ENCODE results near the gene LPAR1.

LPAR1 gene

GRCh38 chr9:111068771-111069170, 30.5 kb upstream of the LPAR1 start:
- no peak overlapping the region for H3K4me3 ChIP-seq (replicated peaks in 1 of 2; ENCODE audit: low read depth in 2 of 2, low read length in 2 of 2)
- TF ChIP-seq CTCF (IDR thresholded peaks at IDR 0.05; ENCODE audit: low read depth, low read length): no peak
- DNase-seq (ENCODE audit: low read depth in 2 of 2): peak in 1 of 2 donors; percentile 7

- no peak for TF ChIP-seq CTCF (IDR thresholded peaks at IDR 0.05; ENCODE audit: low read depth, low read length)
- H3K4me3 ChIP-seq (replicated peaks in 1 of 2; ENCODE audit: low read depth in 2 of 2, low read length in 2 of 2): no peak overlapping the region
- no peak for DNase-seq (ENCODE audit: low read depth in 2 of 2)
These were observed 30.1 kb upstream of the LPAR1 start for GRCh38 chr9:111068383-111068730.

- DNase-seq (ENCODE audit: low read depth in 2 of 2): peak in 1 of 2 donors; percentile 49
- TF ChIP-seq CTCF (IDR thresholded peaks at IDR 0.05; ENCODE audit: low read depth, low read length): no peak
- H3K4me3 ChIP-seq (replicated peaks in 1 of 2; ENCODE audit: low read depth in 2 of 2, low read length in 2 of 2): no peak overlapping the region
These were observed 28.2 kb upstream of the LPAR1 start for GRCh38 chr9:111066468-111066867.

- no peak for DNase-seq (ENCODE audit: low read depth in 2 of 2)
- no peak for TF ChIP-seq CTCF (IDR thresholded peaks at IDR 0.05; ENCODE audit: low read depth, low read length)
- no peak overlapping the region for H3K4me3 ChIP-seq (replicated peaks in 1 of 2; ENCODE audit: low read depth in 2 of 2, low read length in 2 of 2)
These were observed 27.1 kb upstream of the LPAR1 start for GRCh38 chr9:111065414-111065813.

- no peak overlapping the region for H3K4me3 ChIP-seq (replicated peaks in 1 of 2; ENCODE audit: low read depth in 2 of 2, low read length in 2 of 2)
- DNase-seq (ENCODE audit: low read depth in 2 of 2): no peak
- no peak for TF ChIP-seq CTCF (IDR thresholded peaks at IDR 0.05; ENCODE audit: low read depth, low read length)
These were observed 26.0 kb upstream of the LPAR1 start for GRCh38 chr9:111064160-111064837.

GRCh38 chr9:111063332-111063731, 25.1 kb upstream of the LPAR1 start:
- TF ChIP-seq CTCF (IDR thresholded peaks at IDR 0.05; ENCODE audit: low read depth, low read length): no peak
- H3K4me3 ChIP-seq (replicated peaks in 1 of 2; ENCODE audit: low read depth in 2 of 2, low read length in 2 of 2): no peak overlapping the region
- no peak for DNase-seq (ENCODE audit: low read depth in 2 of 2)

GRCh38 chr9:111058166-111058565, 19.9 kb upstream of the LPAR1 start:
- no peak overlapping the region for H3K4me3 ChIP-seq (replicated peaks in 1 of 2; ENCODE audit: low read depth in 2 of 2, low read length in 2 of 2)
- no peak for TF ChIP-seq CTCF (IDR thresholded peaks at IDR 0.05; ENCODE audit: low read depth, low read length)
- DNase-seq (ENCODE audit: low read depth in 2 of 2): no peak
